K562 (cell line): Measurements from ENCODE around the gene VWA1.

Source experiments
- CHCHD3 ChIP-seq: fragments of 250-450 bp; sonication (Bioruptor Pico); IDR thresholded peaks from 2 replicates; pipeline ENCODE4 v2.1.2; 2022; ENCODE audit warnings: mild to moderate bottlenecking
- FOXA1 ChIP-seq: fragments of 450-650 bp; IDR thresholded peaks from 2 replicates; pipeline ENCODE4 v1.6.1; 2016; ENCODE audit warnings: mild to moderate bottlenecking, borderline replicate concordance
- GTF2A2 ChIP-seq: IDR thresholded peaks from 2 replicates; pipeline ENCODE4 v1.6.1; 2016; ENCODE audit warnings: mild to moderate bottlenecking, missing genetic modification characterization, missing compliant biosample characterization
- JUND ChIP-seq, 2 experiments: IDR thresholded peaks; 2 replicates in 1 of 2; 3 replicates in 1 of 2; pipeline ENCODE4 v1.6.1; 2011; ENCODE audit warnings: borderline replicate concordance in 2 of 2, low read depth in 2 of 2, low read length in 2 of 2, improper control_type of control experiment in 1 of 2, missing biosample characterization in 1 of 2, missing genetic modification characterization in 1 of 2, missing genetic modification reagents in 1 of 2
- MEF2A ChIP-seq: IDR thresholded peaks from 2 replicates; pipeline ENCODE4 v1.6.1; 2011; ENCODE audit warnings: low read depth, mild to moderate bottlenecking, low read length, moderate library complexity; ENCODE audit not compliant: control insufficient read depth
- TRIM28 ChIP-seq: fragments of 450-650 bp; IDR thresholded peaks from 2 replicates; pipeline ENCODE4 v1.6.1; 2017
- ZBTB1 ChIP-seq: sonication (generic); formaldehyde crosslinking; IDR thresholded peaks from 2 replicates; pipeline ENCODE4 v1.8.1; 2023; ENCODE audit warnings: missing genetic modification reagents, low read depth, mild to moderate bottlenecking, borderline replicate concordance
- ZBTB8A ChIP-seq: fragments of 450-650 bp; IDR thresholded peaks from 2 replicates; pipeline ENCODE4 v1.6.1; 2018; ENCODE audit warnings: mild to moderate bottlenecking, moderate library complexity; ENCODE audit not compliant: partially characterized antibody
- ZC3H4 ChIP-seq: sonication (generic); formaldehyde crosslinking; IDR thresholded peaks from 2 replicates; pipeline ENCODE4 v1.9.0; 2021; ENCODE audit warnings: missing genetic modification reagents, borderline replicate concordance
- ZNF561 ChIP-seq: fragments of 450-650 bp; formaldehyde crosslinking; conservative IDR thresholded peaks from 2 replicates; pipeline ENCODE4 v1.4.0; 2020; ENCODE audit warnings: mild to moderate bottlenecking, moderate library complexity
- TF ChIP-seq, protein P1 (sequence below): IDR thresholded peaks from 2 replicates; pipeline ENCODE4 v1.6.1; 2016; ENCODE audit warnings: missing genetic modification characterization, missing compliant biosample characterization
- TF ChIP-seq, protein P2 (sequence below): sonication (generic); formaldehyde crosslinking; IDR thresholded peaks from 2 replicates; pipeline ENCODE4 v1.5.0; 2020; ENCODE audit warnings: missing genetic modification reagents
- TF ChIP-seq, protein P3 (sequence below), 3 experiments: IDR thresholded peaks in 2 of 3; conservative IDR thresholded peaks in 1 of 3; 2 replicates each; pipeline ENCODE4 v1.5.1; 2011 to 2012; ENCODE audit warnings: low read length in 3 of 3, mild to moderate bottlenecking in 3 of 3, control low read depth in 2 of 3, improper control_type of control experiment in 1 of 3, inconsistent platforms in 1 of 3, low read depth in 1 of 3, mixed read lengths in 1 of 3, moderate library complexity in 1 of 3; ENCODE audit not compliant: insufficient read depth in 2 of 3

GRCh38 chr1:1407636-1408318 is 27.7 kb upstream of the VWA1 start:
- peak; percentile 51; the same call in 1 of the 2 replicates for TF ChIP-seq ZC3H4 (CRISPR knock-in tag)
- TF ChIP-seq ZBTB8A, result no peak
- TF ChIP-seq, protein P1, sequence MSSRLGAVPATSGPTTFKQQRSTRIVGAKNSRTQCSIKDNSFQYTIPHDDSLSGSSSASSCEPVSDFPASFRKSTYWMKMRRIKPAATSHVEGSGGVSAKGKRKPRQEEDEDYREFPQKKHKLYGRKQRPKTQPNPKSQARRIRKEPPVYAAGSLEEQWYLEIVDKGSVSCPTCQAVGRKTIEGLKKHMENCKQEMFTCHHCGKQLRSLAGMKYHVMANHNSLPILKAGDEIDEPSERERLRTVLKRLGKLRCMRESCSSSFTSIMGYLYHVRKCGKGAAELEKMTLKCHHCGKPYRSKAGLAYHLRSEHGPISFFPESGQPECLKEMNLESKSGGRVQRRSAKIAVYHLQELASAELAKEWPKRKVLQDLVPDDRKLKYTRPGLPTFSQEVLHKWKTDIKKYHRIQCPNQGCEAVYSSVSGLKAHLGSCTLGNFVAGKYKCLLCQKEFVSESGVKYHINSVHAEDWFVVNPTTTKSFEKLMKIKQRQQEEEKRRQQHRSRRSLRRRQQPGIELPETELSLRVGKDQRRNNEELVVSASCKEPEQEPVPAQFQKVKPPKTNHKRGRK (tag), result no peak
- no peak for TF ChIP-seq CHCHD3 (CRISPR knock-in tag)
- TF ChIP-seq, protein P2, sequence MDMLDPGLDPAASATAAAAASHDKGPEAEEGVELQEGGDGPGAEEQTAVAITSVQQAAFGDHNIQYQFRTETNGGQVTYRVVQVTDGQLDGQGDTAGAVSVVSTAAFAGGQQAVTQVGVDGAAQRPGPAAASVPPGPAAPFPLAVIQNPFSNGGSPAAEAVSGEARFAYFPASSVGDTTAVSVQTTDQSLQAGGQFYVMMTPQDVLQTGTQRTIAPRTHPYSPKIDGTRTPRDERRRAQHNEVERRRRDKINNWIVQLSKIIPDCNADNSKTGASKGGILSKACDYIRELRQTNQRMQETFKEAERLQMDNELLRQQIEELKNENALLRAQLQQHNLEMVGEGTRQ (CRISPR knock-in tag), result no peak; the same call in 1 of the 2 replicates
- TF ChIP-seq GTF2A2, result no peak
- no peak for TF ChIP-seq JUND (IDR thresholded peaks at IDR 0.05; ENCODE audit: borderline replicate concordance, low read depth, low read length)
- no peak for TF ChIP-seq JUND (tag; IDR thresholded peaks at IDR 0.05; ENCODE audit: borderline replicate concordance, low read depth, low read length)
- 0 out of 2 replicates have a peak, but pooled peaks have one; percentile 48 for TF ChIP-seq TRIM28
- TF ChIP-seq ZBTB1, result no peak
- TF ChIP-seq, protein P3, sequence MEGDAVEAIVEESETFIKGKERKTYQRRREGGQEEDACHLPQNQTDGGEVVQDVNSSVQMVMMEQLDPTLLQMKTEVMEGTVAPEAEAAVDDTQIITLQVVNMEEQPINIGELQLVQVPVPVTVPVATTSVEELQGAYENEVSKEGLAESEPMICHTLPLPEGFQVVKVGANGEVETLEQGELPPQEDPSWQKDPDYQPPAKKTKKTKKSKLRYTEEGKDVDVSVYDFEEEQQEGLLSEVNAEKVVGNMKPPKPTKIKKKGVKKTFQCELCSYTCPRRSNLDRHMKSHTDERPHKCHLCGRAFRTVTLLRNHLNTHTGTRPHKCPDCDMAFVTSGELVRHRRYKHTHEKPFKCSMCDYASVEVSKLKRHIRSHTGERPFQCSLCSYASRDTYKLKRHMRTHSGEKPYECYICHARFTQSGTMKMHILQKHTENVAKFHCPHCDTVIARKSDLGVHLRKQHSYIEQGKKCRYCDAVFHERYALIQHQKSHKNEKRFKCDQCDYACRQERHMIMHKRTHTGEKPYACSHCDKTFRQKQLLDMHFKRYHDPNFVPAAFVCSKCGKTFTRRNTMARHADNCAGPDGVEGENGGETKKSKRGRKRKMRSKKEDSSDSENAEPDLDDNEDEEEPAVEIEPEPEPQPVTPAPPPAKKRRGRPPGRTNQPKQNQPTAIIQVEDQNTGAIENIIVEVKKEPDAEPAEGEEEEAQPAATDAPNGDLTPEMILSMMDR (IDR thresholded peaks at IDR 0.05 in 2 of 3, conservative IDR thresholded peaks at IDR 0.05 in 1 of 3; ENCODE audit: insufficient read depth in 2 of 3, low read depth in 1 of 3, low read length in 3 of 3), result peak in 2 of 3 experiments; percentile 11 to 19; a peak in 2 of 6 replicates
- no peak for TF ChIP-seq MEF2A
- TF ChIP-seq ZNF561, result no peak
- no peak for TF ChIP-seq FOXA1
